Measurements from ENCODE around the gene ALG12. TPM values are rescaled to one million over a fixed set of nuclear protein-coding genes. Genes with fewer than 3 reads are reported as not detected.

The ALG12 gene
- total and polyA plus RNA-seq, 2 of the 4 experiments (the other 2 are of a cell fraction) = 7.2 to 10.9 TPM

- H3K4ac ChIP-seq (ENCODE audit: low read depth, low read length) = no peak overlapping the region
- POLR2A ChIA-PET (ENCODE audit: unreplicated experiment) = no interaction called here
- H3K36me3 ChIP-seq (ENCODE audit: control insufficient read depth, insufficient read depth, low read length) = peaks cover 49% of the 10 kb centered on the region
- H4K8ac ChIP-seq (ENCODE audit: low read depth in 2 of 2, low read length in 2 of 2) = no peak overlapping the region
- WGBS, 2 experiments (ENCODE audit: extremely low coverage in 2 of 2, insufficient read length in 1 of 2) = 94% methylated on average over 23 of the region's 41 CpGs; no CpG with 5 or more reads in 1 of the 2 experiments
- no peak overlapping the region for H2BK20ac ChIP-seq (ENCODE audit: low read depth, low read length)
- H3K18ac ChIP-seq (ENCODE audit: low read depth, low read length) = no peak overlapping the region
- H3K9me1 ChIP-seq (ENCODE audit: insufficient read depth, low read length) = peaks cover 7% of the 10 kb centered on the region
- no peak overlapping the region for H2BK15ac ChIP-seq (ENCODE audit: low read depth, low read length)
- no peak overlapping the region for H2BK5ac ChIP-seq (ENCODE audit: low read depth, low read length, poor library complexity, severe bottlenecking)
- H3K4me2 ChIP-seq (ENCODE audit: low read depth, low read length) = no peak overlapping the region
- H3K4me3 ChIP-seq (ENCODE audit: insufficient read depth, low read depth, low read length) = no peak overlapping the region
- H3K9ac ChIP-seq (ENCODE audit: low read depth, low read length) = no peak overlapping the region
- H3K27me3 ChIP-seq (ENCODE audit: control insufficient read depth, insufficient read depth, low read length) = no peaks in the 10 kb centered on the region
- H3K23ac ChIP-seq (ENCODE audit: low read depth, low read length) = no peak overlapping the region
- no peak overlapping the region for H4K91ac ChIP-seq (ENCODE audit: insufficient read depth, low read depth, low read length)
- ATAC-seq (ENCODE audit: low read depth) (no peak), DNase-seq (no peak)
- no peak overlapping the region for H3K56ac ChIP-seq (ENCODE audit: extremely low read depth, insufficient read depth, low read length)
- no TSS peak for BruUV-seq (replicated peaks)
- no peak overlapping the region for H3K27ac ChIP-seq (ENCODE audit: insufficient read depth, low read length)
- H3K79me1 ChIP-seq (ENCODE audit: low read depth in 1 of 2, low read length in 2 of 2) = peaks cover 51 to 83% of the 10 kb centered on the region in 2 experiments
- H2AK9ac ChIP-seq (replicated peaks; ENCODE audit: low read depth, low read length, poor library complexity) = no peak overlapping the region
- no peak overlapping the region for H4K5ac ChIP-seq (ENCODE audit: low read depth, low read length)
- intact Hi-C loops (cut with micrococcal nuclease) = no loop called here
- dilution Hi-C loops (cut with HindIII; ENCODE audit: low sequenced_read_pairs, unreplicated experiment) = no loop called here
- TF ChIP-seq MAFK (IDR thresholded peaks at IDR 0.05; ENCODE audit: low read depth, low read length) (no peak), BHLHE40 (IDR thresholded peaks at IDR 0.05; ENCODE audit: low read depth, low read length) (no peak), MAZ (IDR thresholded peaks at IDR 0.05; ENCODE audit: borderline replicate concordance, low read depth, low read length) (no peak), SMC3 (IDR thresholded peaks at IDR 0.05; ENCODE audit: low read depth, low read length) (no peak), RFX5 (IDR thresholded peaks at IDR 0.05; ENCODE audit: low read depth, low read length) (no peak)
- CTCF ChIA-PET = no interaction called here
- peaks cover 9% of the 10 kb centered on the region for H3K9me3 ChIP-seq (ENCODE audit: control insufficient read depth, insufficient read depth, low read length)
- H2AK5ac ChIP-seq (ENCODE audit: low read depth, low read length) = no peak overlapping the region
- no peak overlapping the region for H2BK120ac ChIP-seq (ENCODE audit: low read depth, low read length)
- no peak overlapping the region for H3K14ac ChIP-seq (replicated peaks; ENCODE audit: low read depth, low read length)
- H2AFZ ChIP-seq (replicated peaks; ENCODE audit: low read length, poor library complexity) = no peak overlapping the region
- in situ Hi-C loops (cut with MboI; ENCODE audit: low sequenced_read_pairs) = no loop called here
- peaks cover 35% of the 10 kb centered on the region for H4K20me1 ChIP-seq (ENCODE audit: insufficient read depth, low read length)
- H3K4me1 ChIP-seq (ENCODE audit: control insufficient read depth, insufficient read depth, low read length) = peaks cover 4% of the 10 kb centered on the region; the same call in 1 of the 2 replicates
These were observed 31.7 kb downstream of the ALG12 start for GRCh38 chr22:49886346-49887063.

All from IMR-90 (cell line).